T-cell (primary cell): ENCODE results near the gene TRAK2. TPM values are rescaled to one million over a fixed set of nuclear protein-coding genes. Genes with fewer than 3 reads are reported as not detected.

Experiments
- ATAC-seq, 4 experiments: fragments of 200-7000 bp in 3 of 4; fragments of 150-1000 bp in 1 of 4; cut with Tn5 transposase; replicated peaks in 1 of 4; 1 replicate in 3 of 4; 2 replicates in 1 of 4; pipeline ENCODE4 v1.10.0; 2021; ENCODE audit warnings: moderate library complexity in 3 of 4, mild to moderate bottlenecking in 2 of 4, moderate number of reproducible peaks in 1 of 4
- CTCF ChIA-PET, 2 donors: fragments of 300-600 bp; sonication (Branson Sonifier 250); formaldehyde crosslinking; loops; one replicate each; lab custom pipeline; 2022; ENCODE audit warnings: antibody characterized with exemption in 2 of 2; lab: Charles Lee
- POLR2A ChIA-PET, 2 donors: fragments of 300-600 bp; sonication (Branson Sonifier 250); formaldehyde crosslinking; loops; one replicate each; lab custom pipeline; 2022; ENCODE audit warnings: antibody characterized with exemption in 2 of 2; lab: Charles Lee
- DNase-seq, 35 experiments: peaks; one replicate each; pipeline versions ENCODE4 v3.0.0 to v3.0.0-alpha.2; 2013 to 2023
- H3K27ac ChIP-seq: one replicate; pipeline ENCODE4 v1.5.1; 2013; ENCODE audit warnings: low read length
- H3K27me3 ChIP-seq, 2 experiments: replicated peaks in 1 of 2; 1 replicate in 1 of 2; 2 replicates in 1 of 2; pipeline versions ENCODE4 v1.6.1 to v1.7.0; 2013; ENCODE audit warnings: low read length in 1 of 2, mixed read lengths in 1 of 2; ENCODE audit not compliant: control insufficient read depth in 2 of 2, insufficient read depth in 2 of 2; ENCODE audit errors: extremely low read depth in 1 of 2
- H3K36me3 ChIP-seq, 2 donors: 1 replicate in 1 of 2; 2 replicates in 1 of 2; pipeline versions ENCODE4 v1.6.1 to v1.7.0; 2013; ENCODE audit warnings: low read length in 1 of 2; ENCODE audit not compliant: control insufficient read depth in 2 of 2, insufficient read depth in 1 of 2; ENCODE audit errors: extremely low read depth in 1 of 2
- H3K4me1 ChIP-seq, 2 experiments: 1 replicate in 1 of 2; 2 replicates in 1 of 2; pipeline versions ENCODE4 v1.6.1 to v1.7.0; 2013; ENCODE audit warnings: low read length in 2 of 2, mixed read lengths in 1 of 2; ENCODE audit not compliant: insufficient read depth in 2 of 2, control insufficient read depth in 1 of 2; ENCODE audit errors: extremely low read depth in 1 of 2
- H3K4me3 ChIP-seq, 2 donors: 1 replicate in 1 of 2; 2 replicates in 1 of 2; pipeline versions ENCODE4 v1.5.1 to v1.7.0; 2013; ENCODE audit warnings: mild to moderate bottlenecking in 2 of 2, low read length in 1 of 2, moderate library complexity in 1 of 2; ENCODE audit not compliant: control insufficient read depth in 1 of 2; ENCODE audit errors: extremely low read depth in 1 of 2
- H3K9me3 ChIP-seq: 2 replicates; pipeline ENCODE4 v1.7.0; 2013
- H3K27ac Mint-ChIP-seq, 2 donors: one replicate each; pipeline ENCODE4 v1.8.0; 2020 to 2021; ENCODE audit warnings: mild to moderate bottlenecking in 2 of 2, mixed read lengths in 2 of 2
- H3K27me3 Mint-ChIP-seq, 2 donors: one replicate each; pipeline ENCODE4 v1.8.0; 2021 to 2022; ENCODE audit warnings: mixed read lengths in 2 of 2
- H3K36me3 Mint-ChIP-seq: one replicate; pipeline ENCODE4 v1.8.0; 2021; ENCODE audit warnings: mixed read lengths
- H3K4me1 Mint-ChIP-seq, 3 donors: one replicate each; pipeline ENCODE4 v1.8.0; 2020 to 2022; ENCODE audit warnings: mixed read lengths in 3 of 3, mild to moderate bottlenecking in 1 of 3
- H3K4me3 Mint-ChIP-seq, 3 donors: one replicate each; pipeline ENCODE4 v1.8.0; 2020 to 2022; ENCODE audit warnings: mild to moderate bottlenecking in 3 of 3, mixed read lengths in 3 of 3, moderate library complexity in 3 of 3
- H3K9me3 Mint-ChIP-seq, 3 donors: one replicate each; pipeline ENCODE4 v1.8.0; 2020 to 2022; ENCODE audit warnings: mixed read lengths in 3 of 3
- WGBS: methylation state at CpG from one replicate; pipeline ENCODE4 v1.1.5; 2013; ENCODE audit warnings: missing lambda C conversion rate; ENCODE audit not compliant: insufficient coverage; 5-methylcytosine and 5-hydroxymethylcytosine counted together
- total RNA-seq, 35 experiments: library from RNA in 6 of 35; stranded (reverse) in 6 of 35; fragments of 120-200 nt in 1 of 35; gene quantifications; one replicate each; pipeline versions ENCODE4 v1.2.1 to v1.2.4 and lab custom pipeline; 2013 to 2026

The TRAK2 gene
- total RNA-seq, 5 donors from 2014 or later (not counting 1 experiment from before 2014, with no cell fraction given): 39.5 to 47.9 (median 43.4) TPM

DNA sequence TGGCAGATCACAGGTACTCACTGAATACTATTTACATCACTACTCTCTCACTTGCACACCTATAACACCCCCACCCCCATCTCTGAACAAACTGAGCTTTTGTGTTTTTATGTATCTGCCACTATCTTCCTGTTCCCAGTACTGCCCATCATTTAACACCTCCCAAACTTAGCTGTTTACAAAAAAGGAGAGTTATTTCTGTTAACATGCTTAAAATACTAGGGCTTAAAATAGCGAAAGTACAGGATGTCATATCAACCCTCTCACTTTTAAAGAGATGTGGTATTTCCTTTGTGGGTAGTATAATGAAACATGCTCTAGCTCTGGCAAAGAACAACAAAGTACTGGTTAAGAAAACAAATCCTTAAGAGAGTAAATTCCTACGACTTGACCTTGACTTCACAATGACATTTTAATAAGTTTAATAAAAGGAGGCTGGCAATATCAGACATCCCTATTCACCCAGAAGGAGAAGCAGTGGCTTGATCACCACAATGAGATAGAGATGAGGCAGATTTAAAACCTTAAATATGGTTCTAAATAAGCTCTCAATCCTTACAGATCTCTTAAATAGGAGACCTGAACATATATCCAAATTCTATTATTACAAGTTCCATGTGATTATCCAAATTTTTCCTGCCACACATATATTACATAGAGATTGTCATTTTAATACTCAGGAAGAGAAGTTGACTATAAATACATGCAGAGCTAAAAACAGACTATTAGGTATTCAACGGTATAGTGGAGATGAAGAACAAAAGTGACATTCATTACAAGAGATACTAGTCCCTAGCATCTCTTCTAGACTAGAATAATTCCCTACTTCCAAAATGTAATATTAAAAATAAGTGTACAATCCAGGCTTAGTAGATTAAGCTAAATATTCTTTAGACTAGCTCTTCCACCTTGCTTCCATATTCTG is 36.9 kb downstream of the TRAK2 start:
- POLR2A ChIA-PET: interaction anchor here in 1 of 2 donors (0.5 to 1.1 kb wide), 3 partner anchors 35 to 1027 kb away, joined by 3 to 8 read pairs (median 5); partner anchors contain the start of gene ALS2
- H3K36me3 ChIP-seq: peaks cover 4 to 5% of the 10 kb centered on the region in 2 donors
- no peaks in the 10 kb centered on the region for H3K9me3 ChIP-seq
- Mint-ChIP-seq H3K9me3 (no peaks in the 10 kb centered on the region), H3K27ac (no peak overlapping the region), H3K36me3 (peaks cover 25% of the 10 kb centered on the region), H3K4me3 (no peak overlapping the region), H3K4me1 (peaks cover 29 to 41% (median 32%) of the 10 kb centered on the region in 3 donors), H3K27me3 (no peaks in the 10 kb centered on the region)
- H3K27ac ChIP-seq: peak overlapping the region; percentile 65
- no CpG with 5 or more reads among the region's 3 CpGs for WGBS
- ATAC-seq (peak; percentile 81 to 90 (median 86)), DNase-seq (peak in 1 of 35 experiments; percentile 42)
- H3K4me1 ChIP-seq: peaks cover 12 to 26% of the 10 kb centered on the region in 2 experiments
- H3K27me3 ChIP-seq: no peaks in the 10 kb centered on the region
- H3K4me3 ChIP-seq: peak overlapping the region in 1 of 2 donors; percentile 2
- CTCF ChIA-PET: interaction anchor here (0.5 to 1.6 kb wide), 5 partner anchors 33 to 181 kb away, joined by 3 to 10 read pairs (median 5); partner anchors contain the start of genes STRADB (in 1 of the 2) and TRAK2 (in 1 of the 2)

DNA sequence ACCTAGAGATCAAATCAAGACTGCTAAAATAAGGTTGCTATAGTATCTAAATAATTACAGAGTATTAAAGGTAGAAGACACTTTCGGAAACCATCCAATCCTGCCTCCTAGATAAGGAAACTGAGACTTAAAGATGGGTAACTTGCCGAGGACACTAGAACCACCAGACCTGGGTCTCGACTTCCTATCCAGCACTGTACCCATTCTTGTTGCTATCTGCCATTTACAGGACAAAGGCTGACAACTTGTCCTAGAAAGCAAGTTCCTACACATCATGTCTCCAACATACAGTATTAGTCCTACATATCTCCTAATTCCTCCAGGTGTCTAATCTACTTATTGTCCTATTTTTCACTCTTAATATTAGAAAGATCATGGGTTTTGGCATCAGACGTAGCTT is 37.7 kb downstream of the TRAK2 start:
- no peak overlapping the region for H3K27ac Mint-ChIP-seq
- peaks cover 28% of the 10 kb centered on the region for H3K36me3 Mint-ChIP-seq
- no peaks in the 10 kb centered on the region for H3K9me3 Mint-ChIP-seq
- Histone ChIP-seq H3K4me1 (peaks cover 12 to 26% of the 10 kb centered on the region in 2 experiments), H3K27me3 (no peaks in the 10 kb centered on the region), H3K27ac (peak overlapping the region; percentile 65), H3K4me3 (peak overlapping the region in 1 of 2 donors; percentile 2), H3K36me3 (peaks cover 0 to 5% of the 10 kb centered on the region in 2 donors), H3K9me3 (no peaks in the 10 kb centered on the region)
- WGBS: 46% methylated on average over 2 of the region's 4 CpGs
- ATAC-seq (peak in 1 of 4 experiments; percentile 28), DNase-seq (no peak)
- ChIA-PET CTCF (interaction anchor here in 1 of 2 donors (0.9 to 1.6 kb wide), 3 partner anchors 33 to 181 kb away, joined by 3 to 5 read pairs (median 4); partner anchors contain the start of genes STRADB and TRAK2), POLR2A (interaction anchor here (0.6 kb wide), 3 partner anchors 26 to 212 kb away, joined by 3 to 8 read pairs (median 3); partner anchors contain the start of genes STRADB (in 1 of the 2) and TRAK2 (in 1 of the 2))
- no peak overlapping the region for H3K4me3 Mint-ChIP-seq
- no peaks in the 10 kb centered on the region for H3K27me3 Mint-ChIP-seq
- H3K4me1 Mint-ChIP-seq: peaks cover 22 to 33% (median 24%) of the 10 kb centered on the region in 3 donors

DNA sequence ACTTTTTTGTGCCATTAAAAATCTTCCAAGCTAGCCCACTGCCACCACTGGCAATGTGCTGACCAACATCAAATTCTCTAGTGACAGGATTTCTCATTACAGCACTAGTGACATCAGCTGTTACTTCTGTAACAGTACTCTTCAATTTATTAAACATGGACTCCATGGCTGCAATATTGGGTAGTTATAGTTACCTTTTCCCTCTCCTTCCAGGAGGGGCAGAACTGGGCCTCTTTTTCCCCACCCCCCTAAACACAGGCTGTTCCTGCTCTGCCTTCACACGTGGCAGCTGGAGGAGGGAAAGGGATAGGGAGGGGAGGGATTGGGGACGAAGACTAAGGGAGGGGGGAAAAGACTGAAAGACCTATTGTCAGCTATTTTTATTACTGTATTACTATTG is 38.1 kb downstream of the TRAK2 start:
- H3K27ac ChIP-seq: peak overlapping the region; percentile 65
- no peak for ATAC-seq
- H3K27me3 Mint-ChIP-seq: no peaks in the 10 kb centered on the region
- ChIA-PET POLR2A (interaction anchor here (0.6 kb wide), 3 partner anchors 27 to 212 kb away, joined by 3 to 8 read pairs (median 3); partner anchors contain the start of genes STRADB (in 1 of the 2) and TRAK2 (in 1 of the 2)), CTCF (interaction anchor here in 1 of 2 donors (0.6 to 0.9 kb wide), 3 partner anchors 34 to 40 kb away, joined by 3 read pairs; partner anchors contain the start of genes STRADB and TRAK2)
- H3K4me1 ChIP-seq: peaks cover 12 to 26% of the 10 kb centered on the region in 2 experiments
- peaks cover 20 to 30% (median 24%) of the 10 kb centered on the region in 3 donors for H3K4me1 Mint-ChIP-seq
- peaks cover 28% of the 10 kb centered on the region for H3K36me3 Mint-ChIP-seq
- H3K9me3 Mint-ChIP-seq: no peaks in the 10 kb centered on the region
- H3K9me3 ChIP-seq: no peaks in the 10 kb centered on the region
- no peak overlapping the region for H3K4me3 Mint-ChIP-seq
- no peak for DNase-seq
- peaks cover 0 to 5% of the 10 kb centered on the region in 2 donors for H3K36me3 ChIP-seq
- no CpG with 5 or more reads among the region's 2 CpGs for WGBS
- no peaks in the 10 kb centered on the region for H3K27me3 ChIP-seq
- H3K4me3 ChIP-seq: no peak overlapping the region
- H3K27ac Mint-ChIP-seq: no peak overlapping the region

DNA sequence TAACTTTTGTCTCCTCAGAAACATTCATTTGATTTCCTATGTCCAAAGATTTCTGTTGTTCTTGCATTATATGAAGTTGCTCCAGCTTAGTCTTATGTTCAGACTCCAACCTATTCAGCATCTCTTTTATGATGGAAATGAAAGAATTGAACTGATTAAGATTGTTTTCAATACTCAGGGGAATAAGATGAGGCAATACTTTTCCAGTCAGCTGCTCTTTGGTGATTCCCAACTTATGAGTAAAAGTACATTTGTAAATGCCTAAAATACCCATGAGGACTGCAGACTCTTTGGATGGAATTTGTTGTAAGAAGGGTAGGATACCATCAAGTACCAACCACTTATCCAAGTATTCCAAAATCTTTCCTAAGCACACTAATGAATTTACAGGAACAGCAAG is 39.8 kb downstream of the TRAK2 start:
- Mint-ChIP-seq H3K27ac (peak overlapping the region; percentile 17 to 70), H3K4me1 (peaks cover 25 to 43% (median 28%) of the 10 kb centered on the region in 3 donors), H3K27me3 (no peaks in the 10 kb centered on the region), H3K4me3 (no peak overlapping the region), H3K36me3 (peaks cover 32% of the 10 kb centered on the region), H3K9me3 (no peaks in the 10 kb centered on the region)
- ChIA-PET CTCF (no interaction called here), POLR2A (no interaction called here)
- Histone ChIP-seq H3K36me3 (peaks cover 0 to 3% of the 10 kb centered on the region in 2 donors), H3K27ac (no peak overlapping the region), H3K4me1 (peaks cover 12 to 30% of the 10 kb centered on the region in 2 experiments), H3K27me3 (no peaks in the 10 kb centered on the region), H3K4me3 (no peak overlapping the region), H3K9me3 (no peaks in the 10 kb centered on the region)
- DNase-seq: no peak
- no peak for ATAC-seq

DNA sequence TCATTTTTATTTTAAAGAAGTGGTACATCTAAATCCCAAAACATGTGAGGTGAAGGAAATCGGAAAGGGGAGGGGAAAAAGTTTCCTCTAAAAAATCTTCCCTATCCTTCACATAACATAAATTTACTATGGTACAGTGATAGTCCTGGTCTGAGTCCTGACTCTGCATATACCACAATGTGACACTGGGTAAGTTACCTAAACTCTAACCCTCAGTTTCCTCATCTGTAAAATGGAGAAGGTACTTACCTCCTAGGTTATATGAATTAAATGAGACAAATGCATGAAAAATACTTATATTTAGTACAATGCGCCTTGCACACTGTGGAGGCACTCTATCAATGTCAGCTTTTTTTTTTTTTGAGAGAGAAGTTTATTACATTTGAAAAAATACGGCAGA is 42.3 kb downstream of the TRAK2 start:
- no peak overlapping the region for H3K27ac ChIP-seq
- H3K4me3 ChIP-seq: no peak overlapping the region
- Mint-ChIP-seq H3K9me3 (no peaks in the 10 kb centered on the region), H3K27me3 (no peaks in the 10 kb centered on the region), H3K4me1 (peaks cover 46 to 64% (median 51%) of the 10 kb centered on the region in 3 donors), H3K4me3 (no peak overlapping the region), H3K27ac (no peak overlapping the region), H3K36me3 (peaks cover 42% of the 10 kb centered on the region)
- peaks cover 0 to 10% of the 10 kb centered on the region in 2 donors for H3K36me3 ChIP-seq
- ATAC-seq (no peak), DNase-seq (no peak)
- no peaks in the 10 kb centered on the region for H3K9me3 ChIP-seq
- POLR2A ChIA-PET: no interaction called here
- peaks cover 11 to 14% of the 10 kb centered on the region in 2 experiments for H3K4me1 ChIP-seq
- CTCF ChIA-PET: interaction anchor here in 1 of 2 donors (0.6 kb wide), 1 partner anchor 42 kb away, joined by 3 read pairs; the partner anchor contains the start of gene TRAK2
- no peaks in the 10 kb centered on the region for H3K27me3 ChIP-seq
- no CpG with 5 or more reads among the region's 3 CpGs for WGBS

DNA sequence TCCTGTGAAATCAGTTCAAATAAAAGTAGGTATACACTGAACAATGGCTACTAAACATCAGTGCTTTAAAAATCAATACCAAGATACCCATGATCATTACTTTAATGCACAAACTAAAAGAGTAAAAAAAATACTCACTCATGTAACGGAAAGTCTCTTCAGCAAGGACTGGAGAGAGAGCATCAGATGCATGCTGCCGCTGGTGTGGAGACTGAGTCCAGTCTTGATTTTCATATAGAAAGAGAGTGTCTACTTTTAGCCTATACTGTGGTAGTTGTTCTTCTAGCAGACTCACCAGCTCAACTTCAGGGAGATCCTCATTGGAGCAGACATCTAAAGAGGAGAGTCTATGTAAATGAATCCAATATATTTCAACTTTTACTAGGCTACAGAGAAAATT is 44.0 kb downstream of the TRAK2 start:
- Mint-ChIP-seq H3K9me3 (no peaks in the 10 kb centered on the region), H3K4me3 (no peak overlapping the region), H3K27ac (peak overlapping the region in 1 of 2 donors; percentile 47), H3K4me1 (peaks cover 54 to 64% (median 60%) of the 10 kb centered on the region in 3 donors), H3K27me3 (no peaks in the 10 kb centered on the region), H3K36me3 (peaks cover 47% of the 10 kb centered on the region)
- peaks cover 0 to 14% of the 10 kb centered on the region in 2 donors for H3K36me3 ChIP-seq
- ATAC-seq (no peak), DNase-seq (no peak)
- H3K4me1 ChIP-seq: peaks cover 3 to 5% of the 10 kb centered on the region in 2 experiments
- H3K27me3 ChIP-seq: no peaks in the 10 kb centered on the region
- WGBS: no CpG with 5 or more reads among the region's 2 CpGs
- POLR2A ChIA-PET: no interaction called here
- no peak overlapping the region for H3K4me3 ChIP-seq
- CTCF ChIA-PET: interaction anchor here in 1 of 2 donors (0.9 kb wide), 1 partner anchor 37 kb away, joined by 3 read pairs; no protein-coding TSS in a partner anchor
- H3K27ac ChIP-seq: no peak overlapping the region
- no peaks in the 10 kb centered on the region for H3K9me3 ChIP-seq
